Nephron progenitor cell (in vitro differentiated cells): Measurements from ENCODE around the gene CPA1.

Experiments used
- DNase-seq: peaks from one replicate; pipeline ENCODE4 v3.0.0; 2021
- H3K27ac Mint-ChIP-seq: 2 replicates; pipeline ENCODE4 v1.8.0; 2021; ENCODE audit warnings: mild to moderate bottlenecking, moderate library complexity, mixed read lengths
- H3K27me3 Mint-ChIP-seq: 2 replicates; pipeline ENCODE4 v1.8.0; 2021; ENCODE audit warnings: mild to moderate bottlenecking, low read depth, mixed read lengths; ENCODE audit not compliant: poor library complexity
- H3K36me3 Mint-ChIP-seq: 2 replicates; pipeline ENCODE4 v1.8.0; 2021; ENCODE audit warnings: low read depth, mixed read lengths
- H3K4me1 Mint-ChIP-seq: 2 replicates; pipeline ENCODE4 v1.8.0; 2021; ENCODE audit warnings: mixed read lengths
- H3K4me3 Mint-ChIP-seq: 2 replicates; pipeline ENCODE4 v1.8.0; 2021; ENCODE audit warnings: mild to moderate bottlenecking, moderate library complexity, mixed read lengths
- H3K9me3 Mint-ChIP-seq: 2 replicates; pipeline ENCODE4 v1.8.0; 2021; ENCODE audit warnings: mild to moderate bottlenecking, moderate library complexity, mixed read lengths
- CTCF ChIP-seq: fragments of 200-600 bp; sonication (generic); IDR thresholded peaks from 2 replicates; pipeline ENCODE4 v1.5.0; 2021; ENCODE audit warnings: antibody characterized with exemption

CPA1 gene

DNA sequence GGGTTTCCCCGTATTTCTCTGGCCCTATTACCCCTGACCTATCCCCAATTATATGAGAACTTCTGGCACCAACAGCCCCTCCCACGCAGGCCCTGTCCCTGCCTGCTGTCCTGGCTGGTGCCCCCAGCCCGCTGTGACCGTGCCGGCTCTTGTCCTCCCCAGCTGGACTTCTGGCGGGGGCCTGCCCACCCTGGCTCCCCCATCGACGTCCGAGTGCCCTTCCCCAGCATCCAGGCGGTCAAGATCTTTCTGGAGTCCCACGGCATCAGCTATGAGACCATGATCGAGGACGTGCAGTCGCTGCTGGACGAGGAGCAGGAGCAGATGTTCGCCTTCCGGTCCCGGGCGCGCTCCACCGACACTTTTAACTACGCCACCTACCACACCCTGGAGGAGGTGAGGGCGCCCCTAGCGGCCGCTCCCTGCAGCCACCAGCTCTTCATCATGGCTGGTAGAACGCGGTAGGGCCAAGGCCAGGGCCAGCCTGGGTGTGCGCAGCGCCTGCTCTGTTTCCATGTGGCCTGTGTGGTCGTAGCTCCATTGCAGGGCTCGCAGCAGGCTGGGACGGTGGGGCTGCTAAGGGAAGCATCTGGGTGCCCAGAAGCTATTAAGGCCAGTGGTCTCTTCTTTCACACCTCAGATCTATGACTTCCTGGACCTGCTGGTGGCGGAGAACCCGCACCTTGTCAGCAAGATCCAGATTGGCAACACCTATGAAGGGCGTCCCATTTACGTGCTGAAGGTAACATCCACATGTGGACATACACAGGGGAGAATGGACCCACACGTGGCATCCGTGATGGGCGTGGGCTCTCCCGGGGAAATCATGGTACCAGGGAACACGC is 1.4 kb downstream of the CPA1 start:
- peaks cover 11% of the 10 kb centered on the region for H3K36me3 Mint-ChIP-seq
- H3K9me3 Mint-ChIP-seq = peaks cover 20% of the 10 kb centered on the region
- no peaks in the 10 kb centered on the region for H3K27me3 Mint-ChIP-seq
- TF ChIP-seq CTCF = no peak
- peaks cover 47% of the 10 kb centered on the region for H3K4me1 Mint-ChIP-seq
- H3K27ac Mint-ChIP-seq = peak overlapping the region; percentile 93
- no peak overlapping the region for H3K4me3 Mint-ChIP-seq
- DNase-seq = no peak

DNA sequence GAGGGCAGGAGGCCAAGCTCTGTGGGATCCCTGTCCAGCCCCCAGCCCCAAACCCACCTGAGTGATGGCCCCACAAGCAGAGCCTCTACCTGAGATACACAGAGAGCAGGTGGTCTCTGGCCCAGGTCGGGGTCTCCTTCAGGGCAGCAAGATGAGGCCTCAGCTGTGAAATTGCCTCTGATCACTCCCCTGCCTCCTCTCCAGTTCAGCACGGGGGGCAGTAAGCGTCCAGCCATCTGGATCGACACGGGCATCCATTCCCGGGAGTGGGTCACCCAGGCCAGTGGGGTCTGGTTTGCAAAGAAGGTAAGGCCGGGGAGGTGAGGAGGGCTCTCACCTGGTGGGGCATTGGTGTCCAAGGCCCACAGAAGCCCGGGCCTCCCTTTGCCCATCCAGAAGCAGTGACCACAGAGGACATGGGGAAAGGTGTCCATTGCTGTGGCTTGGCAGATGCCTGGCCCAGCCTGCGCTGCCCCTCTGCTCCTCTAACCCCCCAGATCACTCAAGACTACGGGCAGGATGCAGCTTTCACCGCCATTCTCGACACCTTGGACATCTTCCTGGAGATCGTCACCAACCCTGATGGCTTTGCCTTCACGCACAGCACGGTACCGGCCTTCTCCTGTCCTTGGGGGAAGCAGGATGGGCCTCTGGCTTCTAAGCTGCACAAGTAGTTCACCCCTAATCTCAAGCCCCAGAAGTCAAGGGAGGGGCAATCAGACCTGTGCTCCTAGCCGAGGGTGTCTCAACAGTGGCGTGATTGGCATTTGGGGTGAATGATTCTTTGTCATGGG is 3.1 kb downstream of the CPA1 start:
- Mint-ChIP-seq H3K36me3 (peaks cover 8% of the 10 kb centered on the region), H3K27ac (no peak overlapping the region), H3K9me3 (peaks cover 10% of the 10 kb centered on the region), H3K4me3 (no peak overlapping the region), H3K4me1 (peaks cover 63% of the 10 kb centered on the region), H3K27me3 (no peaks in the 10 kb centered on the region)
- DNase-seq = no peak
- no peak for TF ChIP-seq CTCF

GRCh38 chr7:130384371-130384801 is 4.1 kb downstream of the CPA1 start:
- Mint-ChIP-seq H3K27me3 (no peaks in the 10 kb centered on the region), H3K4me1 (peaks cover 54% of the 10 kb centered on the region), H3K9me3 (peaks cover 11% of the 10 kb centered on the region), H3K36me3 (peaks cover 13% of the 10 kb centered on the region), H3K4me3 (no peak overlapping the region), H3K27ac (no peak overlapping the region)
- no peak for DNase-seq
- no peak for TF ChIP-seq CTCF

GRCh38 chr7:130384841-130385599 is 4.7 kb downstream of the CPA1 start:
- no peaks in the 10 kb centered on the region for H3K27me3 Mint-ChIP-seq
- DNase-seq = no peak
- H3K36me3 Mint-ChIP-seq = peaks cover 13% of the 10 kb centered on the region
- H3K9me3 Mint-ChIP-seq = peaks cover 11% of the 10 kb centered on the region
- TF ChIP-seq CTCF = no peak
- H3K27ac Mint-ChIP-seq = no peak overlapping the region
- H3K4me3 Mint-ChIP-seq = no peak overlapping the region
- H3K4me1 Mint-ChIP-seq = peaks cover 48% of the 10 kb centered on the region

GRCh38 chr7:130385600-130386066 is 5.3 kb downstream of the CPA1 start:
- Mint-ChIP-seq H3K4me3 (no peak overlapping the region), H3K27me3 (no peaks in the 10 kb centered on the region), H3K27ac (no peak overlapping the region), H3K36me3 (peaks cover 13% of the 10 kb centered on the region), H3K9me3 (peaks cover 11% of the 10 kb centered on the region), H3K4me1 (peaks cover 42% of the 10 kb centered on the region)
- TF ChIP-seq CTCF = no peak
- DNase-seq = no peak
